ENCODE data around the gene TTC13.
A peak's percentile ranks its signal among the peaks of the same experiment; 100 is the strongest.
"Not testable (repeated sequence)": the region's sequence is repeated elsewhere in the genome, so short reads cannot be mapped to it uniquely, and the experiment has no call there.

Gene TTC13

GRCh38 chr1:230992100-230992774, 13.6 kb upstream of the TTC13 start:
- DNase-seq (ENCODE audit: low spot score), result no peak

GRCh38 chr1:230987448-230987847, 8.8 kb upstream of the TTC13 start:
- no peak for DNase-seq (ENCODE audit: low spot score)

- DNase-seq (ENCODE audit: low spot score), result no peak
Observed at GRCh38 chr1:230986976-230987375, 8.3 kb upstream of the TTC13 start.

GRCh38 chr1:230985711-230986110, 7.0 kb upstream of the TTC13 start:
- no peak for DNase-seq (ENCODE audit: low spot score)

GRCh38 chr1:230984622-230985515, 6.2 kb upstream of the TTC13 start:
- DNase-seq (ENCODE audit: low spot score), result not testable (repeated sequence)

- DNase-seq (ENCODE audit: low spot score), result no peak
Observed at GRCh38 chr1:230983811-230984210, 5.2 kb upstream of the TTC13 start.

GRCh38 chr1:230982696-230983095, 4.0 kb upstream of the TTC13 start:
- DNase-seq (ENCODE audit: low spot score), result no peak

GRCh38 chr1:230979952-230980351, 1.3 kb upstream of the TTC13 start:
- DNase-seq (ENCODE audit: low spot score), result no peak

- no peak for DNase-seq (ENCODE audit: low spot score)
Observed at GRCh38 chr1:230979389-230979716, 692 bp upstream of the TTC13 start.

- DNase-seq (ENCODE audit: low spot score), result peak; percentile 21
Observed at GRCh38 chr1:230977761-230978490, 735 bp downstream of the TTC13 start.

GRCh38 chr1:230976825-230977747, 1.6 kb downstream of the TTC13 start:
- DNase-seq (ENCODE audit: low spot score), result no peak

GRCh38 chr1:230976360-230976759, 2.3 kb downstream of the TTC13 start:
- DNase-seq (ENCODE audit: low spot score), result no peak

- no peak for DNase-seq (ENCODE audit: low spot score)
Observed at GRCh38 chr1:230975636-230976035, 3.0 kb downstream of the TTC13 start.

- DNase-seq (ENCODE audit: low spot score), result no peak
Observed at GRCh38 chr1:230972855-230973271, 5.8 kb downstream of the TTC13 start.

- no peak for DNase-seq (ENCODE audit: low spot score)
Observed at GRCh38 chr1:230971771-230972170, 6.9 kb downstream of the TTC13 start.

- no peak for DNase-seq (ENCODE audit: low spot score)
Observed at GRCh38 chr1:230970432-230970831, 8.2 kb downstream of the TTC13 start.

GRCh38 chr1:230966358-230966873, 12.2 kb downstream of the TTC13 start:
- DNase-seq (ENCODE audit: low spot score), result no peak

GRCh38 chr1:230965535-230965934, 13.1 kb downstream of the TTC13 start:
- DNase-seq (ENCODE audit: low spot score), result no peak

- DNase-seq (ENCODE audit: low spot score), result no peak
Observed at GRCh38 chr1:230964896-230965295, 13.8 kb downstream of the TTC13 start.

- no peak for DNase-seq (ENCODE audit: low spot score)
Observed at GRCh38 chr1:230958370-230958769, 20.3 kb downstream of the TTC13 start.

- DNase-seq (ENCODE audit: low spot score), result no peak
Observed at GRCh38 chr1:230957580-230957989, 21.1 kb downstream of the TTC13 start.
